Thyroid gland (tissue), 4 donors: ENCODE results near the gene CACNG5. TPM values are rescaled to one million over a fixed set of nuclear protein-coding genes. Genes with fewer than 3 reads are reported as not detected.
A peak's percentile ranks its signal among the peaks of the same experiment; 100 is the strongest.

Experiments
- DNase-seq, 2 donors: peaks; one replicate each; pipeline ENCODE4 v3.0.0-alpha.2; 2019
- H3K27ac ChIP-seq, 3 donors: fragments of 200-600 bp; sonication (generic); 1 replicate in 2 of 3; 2 replicates in 1 of 3; pipeline ENCODE4 v1.5.1; 2016 to 2019; ENCODE audit warnings: mild to moderate bottlenecking in 1 of 3, moderate library complexity in 1 of 3
- H3K27me3 ChIP-seq: fragments of 200-600 bp; sonication (generic); one replicate; pipeline ENCODE4 v1.5.1; 2019
- H3K36me3 ChIP-seq, 2 donors: fragments of 200-600 bp; sonication (generic); one replicate each; pipeline ENCODE4 v1.5.1; 2016 to 2019
- H3K4me1 ChIP-seq, 2 donors: fragments of 200-600 bp; sonication (generic); one replicate each; pipeline ENCODE4 v1.5.1; 2017 to 2019
- H3K4me3 ChIP-seq, 3 donors: fragments of 200-600 bp; sonication (generic); replicated peaks in 1 of 3; 1 replicate in 2 of 3; 2 replicates in 1 of 3; pipeline ENCODE4 v1.5.1; 2016; ENCODE audit warnings: mild to moderate bottlenecking in 1 of 3
- H3K9me3 ChIP-seq: fragments of 200-600 bp; sonication (generic); one replicate; pipeline ENCODE4 v1.5.1; 2017
- POLR2A ChIP-seq, 2 donors: fragments of 450-650 bp; IDR thresholded peaks; one replicate each; pipeline ENCODE4 v1.6.1; 2017; ENCODE audit warnings: antibody characterized with exemption in 2 of 2, mild to moderate bottlenecking in 2 of 2, moderate library complexity in 1 of 2
- WGBS, 2 donors: methylation state at CpG; one replicate each; pipeline ENCODE4 v1.1.5; 2017; 5-methylcytosine and 5-hydroxymethylcytosine counted together
- intact Hi-C: fragments of 100-400 bp; cut with DNase I; formaldehyde crosslinking; loops from one replicate; pipeline ENCODE4 v1.15.1; 2023
- total RNA-seq, 4 donors: library from RNA; depleted of rRNA; stranded (reverse); fragments of >200 nt; gene quantifications; one replicate each; pipeline ENCODE4 v1.2.3, GENCODE V29; 2016
- TF ChIP-seq, protein P1 (sequence below), 6 experiments: fragments of 200-600 bp in 3 of 6; fragments of 450-650 bp in 3 of 6; sonication (generic) in 3 of 6; IDR thresholded peaks; one replicate each; pipeline ENCODE4 v1.5.1; 2016 to 2019; ENCODE audit warnings: antibody characterized with exemption in 6 of 6, mild to moderate bottlenecking in 2 of 6, inconsistent platforms in 1 of 6, moderate library complexity in 1 of 6

CACNG5 gene
- total RNA-seq, 4 donors from 2014 or later, result not detected

DNA sequence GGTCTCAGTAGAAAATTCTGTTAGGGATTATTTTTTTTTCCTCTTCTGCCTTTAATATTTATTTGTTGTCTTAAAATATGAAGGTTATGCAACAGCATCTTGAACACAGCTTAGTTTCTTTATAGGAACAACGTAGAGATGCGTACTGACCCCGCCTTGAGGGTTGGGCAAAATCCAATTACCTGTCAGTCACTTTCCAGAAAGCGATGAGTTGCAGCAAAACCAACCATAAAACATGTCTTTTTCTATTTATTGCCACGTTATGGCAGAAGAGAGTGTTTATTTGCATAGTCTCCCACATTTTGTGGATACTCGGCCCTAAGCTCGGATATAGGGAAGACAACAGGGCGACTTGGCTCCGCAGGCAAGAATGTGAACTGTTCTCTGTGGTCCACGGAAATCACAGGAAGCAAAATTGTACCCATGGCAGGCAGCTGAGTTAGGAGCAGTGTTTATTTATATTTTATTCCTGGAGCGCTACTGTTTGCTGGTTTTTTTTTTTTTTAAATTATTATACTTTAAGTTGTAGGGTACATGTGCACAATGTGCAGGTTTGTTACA, 44.3 kb upstream of the CACNG5 start:
- Histone ChIP-seq H3K27me3 (no peaks in the 10 kb centered on the region), H3K27ac (no peak overlapping the region), H3K4me1 (peaks cover 0 to 11% of the 10 kb centered on the region in 2 donors), H3K4me3 (no peak overlapping the region), H3K9me3 (no peaks in the 10 kb centered on the region), H3K36me3 (no peaks in the 10 kb centered on the region)
- TF ChIP-seq, protein P1, sequence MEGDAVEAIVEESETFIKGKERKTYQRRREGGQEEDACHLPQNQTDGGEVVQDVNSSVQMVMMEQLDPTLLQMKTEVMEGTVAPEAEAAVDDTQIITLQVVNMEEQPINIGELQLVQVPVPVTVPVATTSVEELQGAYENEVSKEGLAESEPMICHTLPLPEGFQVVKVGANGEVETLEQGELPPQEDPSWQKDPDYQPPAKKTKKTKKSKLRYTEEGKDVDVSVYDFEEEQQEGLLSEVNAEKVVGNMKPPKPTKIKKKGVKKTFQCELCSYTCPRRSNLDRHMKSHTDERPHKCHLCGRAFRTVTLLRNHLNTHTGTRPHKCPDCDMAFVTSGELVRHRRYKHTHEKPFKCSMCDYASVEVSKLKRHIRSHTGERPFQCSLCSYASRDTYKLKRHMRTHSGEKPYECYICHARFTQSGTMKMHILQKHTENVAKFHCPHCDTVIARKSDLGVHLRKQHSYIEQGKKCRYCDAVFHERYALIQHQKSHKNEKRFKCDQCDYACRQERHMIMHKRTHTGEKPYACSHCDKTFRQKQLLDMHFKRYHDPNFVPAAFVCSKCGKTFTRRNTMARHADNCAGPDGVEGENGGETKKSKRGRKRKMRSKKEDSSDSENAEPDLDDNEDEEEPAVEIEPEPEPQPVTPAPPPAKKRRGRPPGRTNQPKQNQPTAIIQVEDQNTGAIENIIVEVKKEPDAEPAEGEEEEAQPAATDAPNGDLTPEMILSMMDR (IDR thresholded peaks at IDR 0.05), result no peak
- no peak for TF ChIP-seq POLR2A (IDR thresholded peaks at IDR 0.05)
- no peak for DNase-seq
- 92 to 95% methylated on average over 11 of the region's 11 CpGs for WGBS, 2 donors
- intact Hi-C loops, result no loop called here

DNA sequence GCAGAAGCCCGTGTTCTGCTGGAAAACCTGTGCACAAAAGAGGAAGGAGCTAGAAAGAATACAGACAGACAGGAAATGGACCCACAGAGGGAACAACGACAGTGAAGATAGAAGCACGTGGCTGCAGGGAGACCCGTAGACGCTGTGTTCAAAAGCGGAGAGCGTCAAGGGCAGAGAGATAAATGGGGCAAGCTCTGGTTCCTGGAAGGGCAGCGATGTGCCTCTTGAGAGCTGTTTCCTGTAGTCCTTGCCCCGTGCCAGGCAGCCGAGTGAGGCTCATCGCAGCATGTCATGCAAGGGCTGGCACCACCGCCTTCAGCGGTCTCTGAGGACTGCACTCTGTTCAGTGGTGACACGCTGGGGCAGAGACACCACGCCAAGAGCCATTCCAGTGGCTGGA, 43.6 kb upstream of the CACNG5 start:
- TF ChIP-seq, protein P1 (IDR thresholded peaks at IDR 0.05), result peak in 1 of 6 experiments; percentile 17
- TF ChIP-seq POLR2A (IDR thresholded peaks at IDR 0.05), result no peak
- H3K9me3 ChIP-seq, result no peaks in the 10 kb centered on the region
- no peak overlapping the region for H3K27ac ChIP-seq
- intact Hi-C loops, result no loop called here
- no peak overlapping the region for H3K4me3 ChIP-seq
- WGBS, 2 donors, result 19 to 31% methylated on average over 8 to 15 of the region's 15 CpGs
- no peaks in the 10 kb centered on the region for H3K36me3 ChIP-seq
- H3K4me1 ChIP-seq, result peaks cover 0 to 11% of the 10 kb centered on the region in 2 donors
- H3K27me3 ChIP-seq, result no peaks in the 10 kb centered on the region
- DNase-seq, result peak; percentile 90 to 93

DNA sequence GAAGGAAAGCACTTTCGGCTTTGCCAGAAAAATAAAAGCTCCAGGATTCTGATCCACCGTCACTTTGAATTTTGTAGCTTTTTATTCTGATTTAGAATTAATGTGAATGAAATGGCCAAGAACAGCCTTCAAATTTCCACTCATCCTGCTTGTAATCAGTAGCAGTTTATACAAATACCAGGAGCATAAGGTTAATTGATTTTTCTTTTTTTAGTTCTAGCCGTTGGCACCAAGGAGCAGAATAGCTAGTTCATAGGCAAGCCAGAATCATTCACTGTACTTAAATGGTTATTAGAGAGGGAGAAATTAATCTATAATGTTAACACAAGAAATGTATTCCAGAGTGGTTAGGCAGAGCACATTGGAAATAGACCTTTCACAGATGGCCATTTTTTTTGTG, 41.1 kb upstream of the CACNG5 start:
- H3K27ac ChIP-seq, result no peak overlapping the region
- 92 to 95% methylated on average over 3 of the region's 3 CpGs for WGBS, 2 donors
- H3K4me3 ChIP-seq, result no peak overlapping the region
- TF ChIP-seq, protein P1 (IDR thresholded peaks at IDR 0.05), result no peak
- no peak for TF ChIP-seq POLR2A (IDR thresholded peaks at IDR 0.05)
- H3K4me1 ChIP-seq, result peaks cover 0 to 11% of the 10 kb centered on the region in 2 donors
- H3K27me3 ChIP-seq, result no peaks in the 10 kb centered on the region
- no peak for DNase-seq
- intact Hi-C loops, result no loop called here
- no peaks in the 10 kb centered on the region for H3K9me3 ChIP-seq
- no peaks in the 10 kb centered on the region for H3K36me3 ChIP-seq

DNA sequence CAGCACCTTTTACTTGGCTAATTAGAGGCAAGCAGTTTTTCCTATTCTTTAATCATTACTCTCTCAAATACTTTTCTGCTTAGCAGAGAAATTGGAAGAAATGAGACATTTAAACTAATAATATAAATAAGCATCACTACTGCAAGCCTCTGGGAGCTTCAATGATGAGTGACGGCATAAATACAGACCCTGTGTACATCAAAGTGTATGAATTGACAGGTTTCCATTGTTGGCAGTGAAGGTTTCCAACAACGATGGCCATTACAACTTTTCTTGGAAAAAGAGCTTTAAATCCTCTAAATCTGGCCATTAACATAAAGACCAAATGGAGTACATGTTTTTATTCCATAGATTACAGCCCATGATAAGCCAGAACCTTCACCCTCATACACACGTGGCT, 39.4 kb upstream of the CACNG5 start:
- H3K9me3 ChIP-seq, result no peaks in the 10 kb centered on the region
- no peak for TF ChIP-seq POLR2A (IDR thresholded peaks at IDR 0.05)
- TF ChIP-seq, protein P1 (IDR thresholded peaks at IDR 0.05), result no peak
- H3K4me3 ChIP-seq, result no peak overlapping the region
- H3K27me3 ChIP-seq, result no peaks in the 10 kb centered on the region
- no peak overlapping the region for H3K27ac ChIP-seq
- intact Hi-C loops, result no loop called here
- DNase-seq, result no peak
- 93% methylated on average over 3 of the region's 3 CpGs for WGBS, 2 donors
- H3K36me3 ChIP-seq, result no peaks in the 10 kb centered on the region
- H3K4me1 ChIP-seq, result peaks cover 0 to 11% of the 10 kb centered on the region in 2 donors

DNA sequence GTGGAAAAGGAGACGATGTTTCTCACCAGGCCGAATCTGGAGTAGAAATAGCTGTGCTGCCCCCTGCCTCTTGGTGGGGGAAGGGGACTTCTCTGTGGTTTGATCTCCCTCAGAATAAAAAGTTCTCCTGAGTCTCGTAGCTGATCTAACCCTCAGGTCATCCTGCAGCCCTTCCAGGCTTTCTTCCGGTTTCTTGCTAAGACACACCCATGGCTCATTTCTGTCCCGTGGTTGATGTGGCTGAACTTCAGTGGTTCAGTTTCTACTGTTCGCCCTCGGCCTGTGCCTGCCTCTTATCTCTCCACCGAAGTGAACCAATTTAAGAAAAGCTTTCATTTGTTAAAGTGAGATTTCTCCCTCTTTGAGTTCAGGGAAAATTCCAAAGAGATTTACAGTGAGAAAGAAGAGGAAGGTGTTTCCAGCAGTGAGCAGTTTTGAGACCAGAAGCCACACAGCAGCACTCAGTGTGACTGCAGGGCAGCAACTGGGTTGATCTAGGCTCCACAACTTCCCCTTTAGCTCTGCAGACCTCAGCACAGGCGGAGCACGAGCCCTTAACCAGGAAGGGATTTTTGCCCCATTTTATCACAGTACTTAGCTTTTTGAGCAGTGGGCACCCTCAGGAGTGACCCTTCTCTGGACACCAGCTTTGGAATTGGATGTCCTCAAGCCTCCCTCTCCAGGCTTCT, 34.9 kb upstream of the CACNG5 start:
- TF ChIP-seq, protein P1 (IDR thresholded peaks at IDR 0.05), result no peak
- TF ChIP-seq POLR2A (IDR thresholded peaks at IDR 0.05), result no peak
- DNase-seq, result no peak
- intact Hi-C loops, result no loop called here
- H3K36me3 ChIP-seq, result no peaks in the 10 kb centered on the region
- H3K4me3 ChIP-seq, result no peak overlapping the region
- H3K4me1 ChIP-seq, result no peaks in the 10 kb centered on the region
- H3K27ac ChIP-seq, result no peak overlapping the region
- H3K9me3 ChIP-seq, result no peaks in the 10 kb centered on the region
- no peaks in the 10 kb centered on the region for H3K27me3 ChIP-seq
- WGBS, 2 donors, result 67 to 81% methylated on average over 10 of the region's 10 CpGs
